GM19025 (cell line): Measurements from ENCODE around the gene FHL1.
"Not testable (repeated sequence)": the region's sequence is repeated elsewhere in the genome, so short reads cannot be mapped to it uniquely, and the experiment has no call there.

Source experiments
- ATAC-seq: cut with Tn5 transposase; IDR thresholded peaks from one replicate; pipeline ENCODE4 v1.9.1; 2021; ENCODE audit warnings: mild to moderate bottlenecking, low read depth, moderate library complexity; ENCODE audit not compliant: unreplicated experiment

The FHL1 gene

GRCh38 chrX:136206916-136207315 lies 59.6 kb downstream of the FHL1 start:
- ATAC-seq, result no peak

DNA sequence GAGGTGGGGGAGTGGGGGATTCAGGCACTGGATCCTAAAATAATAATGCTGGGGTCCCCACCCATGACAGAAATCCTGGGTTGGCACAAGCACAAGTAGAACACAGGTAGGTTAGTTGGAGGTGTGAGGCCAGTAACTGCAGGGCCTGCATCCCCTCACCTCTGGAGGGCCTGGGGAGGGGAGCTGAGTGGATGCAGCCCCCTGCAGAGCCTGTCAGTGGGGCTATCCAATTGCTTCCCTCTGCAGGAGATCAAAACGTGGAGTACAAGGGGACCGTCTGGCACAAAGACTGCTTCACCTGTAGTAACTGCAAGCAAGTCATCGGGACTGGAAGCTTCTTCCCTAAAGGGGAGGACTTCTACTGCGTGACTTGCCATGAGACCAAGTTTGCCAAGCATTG lies 60.2 kb downstream of the FHL1 start:
- ATAC-seq, result no peak

DNA sequence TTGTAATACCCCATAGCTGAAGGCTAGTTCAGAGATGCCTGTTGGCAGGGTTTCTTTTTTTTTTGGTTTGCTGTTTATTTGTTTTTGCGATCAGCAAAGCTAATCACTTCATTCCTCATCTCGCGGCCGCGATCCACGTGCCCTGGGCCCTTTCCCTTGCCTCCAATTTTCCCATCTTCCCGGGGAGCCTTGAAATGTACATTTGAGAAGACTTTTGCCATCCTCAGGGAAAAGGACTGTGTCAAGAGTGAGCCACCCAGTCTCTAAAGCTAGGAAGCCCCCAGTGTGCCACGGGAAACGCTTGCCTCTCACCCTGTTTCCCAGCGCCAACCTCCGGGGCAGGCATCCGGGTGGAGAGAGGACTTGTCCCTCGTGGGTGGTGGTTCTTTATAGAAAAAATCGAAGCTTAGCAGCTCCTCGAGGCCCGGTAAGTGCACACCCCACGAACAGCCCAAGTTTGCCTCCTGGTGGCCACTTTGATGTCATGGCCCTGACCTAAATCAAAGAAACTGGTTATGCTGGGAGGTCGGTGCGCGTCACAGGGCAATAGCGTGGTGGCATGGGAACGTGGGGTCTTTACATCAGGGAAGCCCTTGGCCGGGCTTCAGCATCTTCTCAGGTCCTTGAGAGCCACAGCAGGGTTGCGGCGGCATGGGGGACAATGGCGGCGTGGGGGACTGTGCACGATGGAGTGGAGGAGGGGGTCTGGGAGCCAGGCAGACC lies 61.8 kb downstream of the FHL1 start:
- no peak for ATAC-seq

GRCh38 chrX:136209751-136210150 lies 62.4 kb downstream of the FHL1 start:
- no peak for ATAC-seq

DNA sequence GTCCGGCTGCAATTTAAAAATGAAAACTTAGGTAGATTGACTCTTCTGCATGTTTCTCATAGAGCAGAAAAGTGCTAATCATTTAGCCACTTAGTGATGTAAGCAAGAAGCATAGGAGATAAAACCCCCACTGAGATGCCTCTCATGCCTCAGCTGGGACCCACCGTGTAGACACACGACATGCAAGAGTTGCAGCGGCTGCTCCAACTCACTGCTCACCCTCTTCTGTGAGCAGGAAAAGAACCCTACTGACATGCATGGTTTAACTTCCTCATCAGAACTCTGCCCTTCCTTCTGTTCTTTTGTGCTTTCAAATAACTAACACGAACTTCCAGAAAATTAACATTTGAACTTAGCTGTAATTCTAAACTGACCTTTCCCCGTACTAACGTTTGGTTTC lies 62.9 kb downstream of the FHL1 start:
- ATAC-seq, result no peak

DNA sequence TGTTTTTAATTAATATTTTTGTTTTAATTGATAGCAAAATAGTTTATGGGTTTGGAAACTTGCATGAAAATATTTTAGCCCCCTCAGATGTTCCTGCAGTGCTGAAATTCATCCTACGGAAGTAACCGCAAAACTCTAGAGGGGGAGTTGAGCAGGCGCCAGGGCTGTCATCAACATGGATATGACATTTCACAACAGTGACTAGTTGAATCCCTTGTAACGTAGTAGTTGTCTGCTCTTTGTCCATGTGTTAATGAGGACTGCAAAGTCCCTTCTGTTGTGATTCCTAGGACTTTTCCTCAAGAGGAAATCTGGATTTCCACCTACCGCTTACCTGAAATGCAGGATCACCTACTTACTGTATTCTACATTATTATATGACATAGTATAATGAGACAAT lies 63.5 kb downstream of the FHL1 start:
- ATAC-seq, result no peak

DNA sequence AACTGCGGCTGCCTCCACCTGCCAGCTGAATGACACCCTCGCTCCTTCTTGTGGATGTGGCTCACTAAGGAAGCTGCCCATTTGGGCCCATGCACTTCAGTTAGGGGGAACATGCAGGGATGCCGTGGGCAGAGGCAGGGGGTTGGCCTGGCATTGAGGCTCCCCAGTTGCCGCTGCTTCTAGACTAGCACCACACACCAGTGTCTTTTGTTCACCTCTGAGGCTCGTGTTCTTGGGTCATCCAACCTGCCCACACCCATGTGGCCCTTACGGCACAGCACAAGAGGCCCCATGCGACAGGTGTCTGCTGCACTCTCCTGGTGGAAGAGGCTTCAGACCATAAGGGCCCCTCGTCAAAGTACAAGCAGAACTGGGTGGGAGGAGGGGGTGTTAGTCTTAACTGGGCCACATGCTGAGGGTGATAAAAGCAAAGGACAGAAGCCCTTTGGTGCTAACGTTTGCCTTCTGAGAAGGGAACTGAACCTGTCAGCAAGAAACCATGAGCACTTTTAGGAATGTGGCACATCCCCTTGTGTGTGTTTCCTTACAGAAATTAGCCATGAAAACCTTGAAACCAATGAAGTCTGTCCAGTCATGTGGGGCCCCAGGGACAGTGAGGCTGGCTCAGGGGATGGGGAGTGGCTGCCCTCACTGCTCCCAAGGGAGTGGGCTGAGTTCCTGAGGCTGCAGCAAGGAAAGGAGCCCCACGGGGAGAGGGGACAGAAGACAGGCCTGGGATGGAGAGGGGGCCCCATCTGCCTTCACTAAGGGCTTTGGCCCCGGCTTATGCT lies 64.6 kb downstream of the FHL1 start:
- no peak for ATAC-seq

GRCh38 chrX:136212557-136213111 lies 65.3 kb downstream of the FHL1 start:
- ATAC-seq, result no peak

GRCh38 chrX:136214551-136214950 lies 67.2 kb downstream of the FHL1 start:
- no peak for ATAC-seq

GRCh38 chrX:136215559-136215958 lies 68.2 kb downstream of the FHL1 start:
- no peak for ATAC-seq

DNA sequence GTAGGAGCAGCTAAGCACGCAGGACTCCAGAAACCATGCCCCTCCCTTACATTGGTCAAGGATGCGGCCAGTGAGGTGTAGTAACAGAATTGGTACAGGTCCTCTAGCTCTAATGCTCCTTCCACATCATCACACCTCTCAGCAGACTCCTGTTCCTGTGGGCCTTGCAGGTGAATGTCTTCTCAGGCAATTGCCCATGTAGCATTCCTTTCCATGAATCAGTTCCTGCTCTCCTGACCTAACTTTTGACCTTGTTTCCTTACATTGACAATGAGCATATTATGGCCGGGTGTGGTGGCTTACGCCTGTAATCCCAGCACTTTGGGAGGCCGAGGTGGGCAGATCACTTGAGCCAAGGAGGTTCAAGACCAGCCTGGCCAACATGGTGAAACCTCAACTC lies 72.6 kb downstream of the FHL1 start:
- ATAC-seq, result no peak

GRCh38 chrX:136220540-136220939 lies 73.2 kb downstream of the FHL1 start:
- ATAC-seq, result no peak

- ATAC-seq, result no peak
Measured at GRCh38 chrX:136220951-136221350, 73.6 kb downstream of the FHL1 start.

DNA sequence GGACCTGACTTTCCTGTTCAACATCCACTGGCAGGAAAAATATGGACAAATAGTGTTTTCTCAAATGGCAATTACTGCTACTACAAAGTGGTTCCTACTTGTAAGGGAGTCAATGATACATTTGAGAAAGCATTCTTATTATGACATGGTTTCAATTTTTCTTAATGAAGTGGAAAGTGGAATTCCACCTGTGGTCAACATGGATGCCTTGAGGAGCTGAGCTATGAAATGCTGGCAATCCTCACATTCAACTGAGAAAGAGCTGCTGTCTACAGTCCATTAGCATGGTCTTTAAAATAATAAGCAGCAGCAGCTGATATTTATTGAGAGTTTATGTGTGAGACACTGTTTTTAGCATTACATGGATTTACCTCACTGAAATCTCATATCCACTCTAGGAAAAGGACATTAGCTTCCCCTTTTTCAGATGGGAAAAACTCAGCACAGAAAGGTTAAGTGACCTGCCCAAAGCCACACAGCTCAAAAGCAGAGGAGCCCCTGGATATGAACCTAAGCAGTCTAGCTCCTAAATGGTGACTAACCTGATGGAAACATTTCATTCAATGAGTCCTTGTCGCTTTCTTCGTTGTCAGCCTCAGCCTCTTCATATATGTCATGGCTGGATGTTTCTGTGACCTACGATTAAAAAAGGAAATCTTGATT lies 74.6 kb downstream of the FHL1 start:
- no peak for ATAC-seq

- no peak for ATAC-seq
Measured at GRCh38 chrX:136227074-136227473, 79.7 kb downstream of the FHL1 start.

DNA sequence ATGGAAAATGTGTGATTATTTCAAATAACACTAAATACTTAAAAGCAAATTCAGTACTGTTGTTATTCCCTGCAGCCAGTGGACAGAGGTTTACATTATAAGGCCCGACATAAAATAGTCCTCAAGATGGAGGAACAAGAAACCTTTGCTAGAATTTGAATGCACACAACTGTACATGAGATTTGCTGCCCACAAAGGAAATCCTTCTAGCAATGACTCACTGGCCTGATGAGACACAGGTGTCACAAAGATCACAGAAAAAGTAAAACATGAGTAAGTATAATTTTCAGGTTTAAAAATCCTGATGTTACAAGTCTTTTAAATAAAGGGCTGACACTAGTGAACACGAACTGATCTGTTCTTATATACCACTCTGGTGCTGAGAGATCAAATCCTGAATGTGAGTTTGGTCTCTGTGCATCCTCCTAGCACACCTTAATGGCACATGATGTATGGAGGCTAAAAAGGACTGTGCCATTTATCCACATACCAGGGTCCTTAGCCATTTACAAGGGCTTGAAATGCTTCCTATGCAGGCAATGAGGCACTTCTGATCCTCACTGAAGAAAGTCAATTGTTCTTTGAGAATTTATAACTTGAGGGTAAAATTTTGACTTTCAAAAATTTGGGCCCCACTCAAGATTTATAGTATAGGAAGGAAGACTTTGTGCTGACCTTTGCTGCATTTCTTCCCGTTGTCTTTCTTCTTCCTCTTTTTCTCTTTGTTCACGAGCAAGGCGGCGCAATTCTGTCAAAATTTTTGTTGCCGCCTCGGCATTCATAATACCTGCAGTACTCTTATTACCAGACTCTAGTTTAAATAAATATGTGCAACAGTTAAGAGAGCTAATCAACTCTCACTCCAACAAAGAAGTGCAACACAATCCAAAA lies 80.9 kb downstream of the FHL1 start:
- no peak for ATAC-seq

GRCh38 chrX:136228839-136229207 lies 81.5 kb downstream of the FHL1 start:
- peak; percentile 44 for ATAC-seq

- no peak for ATAC-seq
Measured at GRCh38 chrX:136237074-136237473, 89.7 kb downstream of the FHL1 start.

DNA sequence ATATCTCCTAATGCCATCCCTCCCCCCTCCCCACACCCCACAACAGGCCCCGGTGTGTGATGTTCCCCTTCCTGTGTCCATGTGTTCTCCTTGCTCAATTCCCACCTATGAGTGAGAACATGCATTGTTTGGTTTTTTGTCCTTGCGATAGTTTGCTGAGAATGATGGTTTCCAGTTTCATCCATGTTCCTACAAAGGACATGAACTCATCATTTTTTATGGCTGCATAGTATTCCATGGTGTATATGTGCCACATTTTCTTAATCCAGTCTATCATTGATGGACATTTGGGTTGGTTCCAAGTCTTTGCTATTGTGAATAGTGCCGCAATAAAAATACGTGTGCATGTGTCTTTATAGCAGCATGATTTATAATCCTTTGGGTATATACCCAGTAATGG lies 90.5 kb downstream of the FHL1 start:
- not testable (repeated sequence) for ATAC-seq

DNA sequence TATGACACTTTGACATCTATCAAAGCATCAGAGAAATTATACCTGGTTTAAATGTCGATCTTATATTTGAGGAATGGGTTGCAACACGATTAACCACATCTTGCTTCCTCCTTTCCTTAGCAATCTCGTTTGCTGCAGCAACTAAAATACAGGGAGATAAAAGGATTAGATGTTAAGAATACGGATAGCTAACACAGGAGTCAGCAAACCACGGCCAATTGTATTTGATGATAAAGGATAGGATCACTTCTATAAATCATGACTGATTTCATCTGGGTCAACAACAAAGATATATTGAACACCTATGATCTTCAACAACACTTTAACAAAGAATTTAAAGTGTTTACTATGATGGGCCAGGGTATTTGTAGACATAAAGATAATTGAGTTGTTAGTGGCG lies 98.9 kb downstream of the FHL1 start:
- no peak for ATAC-seq
